Measurements from ENCODE around the gene PPP6R1.

The PPP6R1 gene, protein sequence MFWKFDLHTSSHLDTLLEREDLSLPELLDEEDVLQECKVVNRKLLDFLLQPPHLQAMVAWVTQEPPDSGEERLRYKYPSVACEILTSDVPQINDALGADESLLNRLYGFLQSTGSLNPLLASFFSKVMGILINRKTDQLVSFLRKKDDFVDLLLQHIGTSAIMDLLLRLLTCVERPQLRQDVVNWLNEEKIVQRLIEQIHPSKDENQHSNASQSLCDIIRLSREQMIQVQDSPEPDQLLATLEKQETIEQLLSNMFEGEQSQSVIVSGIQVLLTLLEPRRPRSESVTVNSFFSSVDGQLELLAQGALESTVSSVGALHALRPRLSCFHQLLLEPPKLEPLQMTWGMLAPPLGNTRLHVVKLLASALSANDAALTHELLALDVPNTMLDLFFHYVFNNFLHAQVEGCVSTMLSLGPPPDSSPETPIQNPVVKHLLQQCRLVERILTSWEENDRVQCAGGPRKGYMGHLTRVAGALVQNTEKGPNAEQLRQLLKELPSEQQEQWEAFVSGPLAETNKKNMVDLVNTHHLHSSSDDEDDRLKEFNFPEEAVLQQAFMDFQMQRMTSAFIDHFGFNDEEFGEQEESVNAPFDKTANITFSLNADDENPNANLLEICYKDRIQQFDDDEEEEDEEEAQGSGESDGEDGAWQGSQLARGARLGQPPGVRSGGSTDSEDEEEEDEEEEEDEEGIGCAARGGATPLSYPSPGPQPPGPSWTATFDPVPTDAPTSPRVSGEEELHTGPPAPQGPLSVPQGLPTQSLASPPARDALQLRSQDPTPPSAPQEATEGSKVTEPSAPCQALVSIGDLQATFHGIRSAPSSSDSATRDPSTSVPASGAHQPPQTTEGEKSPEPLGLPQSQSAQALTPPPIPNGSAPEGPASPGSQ

DNA sequence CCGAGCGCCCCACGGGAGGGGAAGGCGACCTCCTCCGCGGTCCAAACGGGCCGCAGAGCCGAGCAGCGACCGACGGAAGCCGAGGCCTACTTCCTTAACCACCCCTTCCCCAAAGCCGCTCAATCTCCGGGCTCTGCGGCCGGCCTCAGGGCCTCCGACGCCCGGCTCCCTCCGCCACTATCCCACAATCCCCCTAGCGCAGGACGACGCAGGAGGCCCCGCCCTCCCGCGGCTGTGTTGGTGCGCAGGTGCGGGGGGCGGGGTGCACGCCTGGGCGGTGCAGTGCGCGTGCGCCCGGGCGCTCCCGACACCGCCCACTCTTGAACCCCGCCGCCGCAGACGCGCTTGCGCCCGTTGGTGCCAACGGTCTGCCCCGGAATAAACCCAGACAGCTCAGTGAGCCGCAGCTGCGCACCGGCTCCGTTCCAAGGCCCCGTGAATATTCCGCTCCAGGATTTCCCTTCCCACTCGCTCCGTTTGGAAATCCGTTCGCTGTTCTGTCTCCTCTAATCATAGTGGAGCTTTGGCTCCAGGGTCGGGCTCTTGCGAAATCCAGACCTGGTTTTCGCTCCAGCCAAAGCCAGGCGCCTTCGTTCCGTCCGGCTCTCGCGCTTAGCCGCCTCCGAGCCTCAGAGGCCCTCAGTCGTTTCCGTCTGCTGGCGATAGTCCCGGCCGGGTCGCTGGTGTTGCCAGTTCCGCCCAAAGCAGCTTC is at the start of gene PPP6R1:
Gene PPP6R1, minus strand, starts transcription at position 190 of the 712 bp plus-strand sequence. CDS start 11,914 bp downstream, outside the sequence.
- DNase-seq: peak; percentile 97

GRCh38 chr19:55308281-55308680 is 49.5 kb upstream of the PPP6R1 start:
- DNase-seq: peak; percentile 1

DNA sequence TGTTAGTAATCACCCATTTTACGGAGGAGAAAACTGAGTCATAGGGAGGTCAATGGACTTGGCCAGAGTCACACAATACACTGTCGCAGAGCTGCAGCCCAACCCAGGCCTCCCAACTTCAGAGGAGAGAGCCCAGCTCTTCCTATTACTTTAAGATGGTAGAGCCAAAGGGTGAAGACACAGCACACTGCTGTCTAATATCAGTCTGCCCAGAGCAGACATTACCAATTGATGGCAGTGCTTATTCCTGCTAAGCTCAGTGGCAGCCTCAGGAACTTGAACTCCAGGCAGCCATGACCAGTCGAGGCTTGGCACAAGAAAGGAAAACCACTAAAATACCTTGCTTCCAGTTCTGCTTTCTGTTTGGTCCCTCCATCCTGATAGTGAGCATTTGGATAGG is 47.9 kb upstream of the PPP6R1 start:
- peak; percentile 10 for DNase-seq

GRCh38 chr19:55305983-55306562 is 47.3 kb upstream of the PPP6R1 start:
- peak; percentile 32 for DNase-seq

- peak; percentile 79 for DNase-seq
Measured at GRCh38 chr19:55305491-55305890, 46.7 kb upstream of the PPP6R1 start.

- DNase-seq: no peak
Measured at GRCh38 chr19:55304980-55305379, 46.2 kb upstream of the PPP6R1 start.

GRCh38 chr19:55304279-55304978 is 45.6 kb upstream of the PPP6R1 start:
- DNase-seq: peak; percentile 88

- DNase-seq: no peak
Measured at GRCh38 chr19:55303477-55303876, 44.7 kb upstream of the PPP6R1 start.

GRCh38 chr19:55302318-55302703 is 43.5 kb upstream of the PPP6R1 start:
- no peak for DNase-seq

GRCh38 chr19:55301459-55302317 is 42.9 kb upstream of the PPP6R1 start:
- peak; percentile 98 for DNase-seq

- DNase-seq: no peak
Measured at GRCh38 chr19:55300886-55301458, 42.2 kb upstream of the PPP6R1 start.

GRCh38 chr19:55299991-55300390 is 41.2 kb upstream of the PPP6R1 start:
- no peak for DNase-seq

- DNase-seq: no peak
Measured at GRCh38 chr19:55297267-55297666, 38.5 kb upstream of the PPP6R1 start.

GRCh38 chr19:55289117-55289796 is 30.4 kb upstream of the PPP6R1 start:
- DNase-seq: no peak

- DNase-seq: no peak
Measured at GRCh38 chr19:55287361-55288079, 28.7 kb upstream of the PPP6R1 start.

DNA sequence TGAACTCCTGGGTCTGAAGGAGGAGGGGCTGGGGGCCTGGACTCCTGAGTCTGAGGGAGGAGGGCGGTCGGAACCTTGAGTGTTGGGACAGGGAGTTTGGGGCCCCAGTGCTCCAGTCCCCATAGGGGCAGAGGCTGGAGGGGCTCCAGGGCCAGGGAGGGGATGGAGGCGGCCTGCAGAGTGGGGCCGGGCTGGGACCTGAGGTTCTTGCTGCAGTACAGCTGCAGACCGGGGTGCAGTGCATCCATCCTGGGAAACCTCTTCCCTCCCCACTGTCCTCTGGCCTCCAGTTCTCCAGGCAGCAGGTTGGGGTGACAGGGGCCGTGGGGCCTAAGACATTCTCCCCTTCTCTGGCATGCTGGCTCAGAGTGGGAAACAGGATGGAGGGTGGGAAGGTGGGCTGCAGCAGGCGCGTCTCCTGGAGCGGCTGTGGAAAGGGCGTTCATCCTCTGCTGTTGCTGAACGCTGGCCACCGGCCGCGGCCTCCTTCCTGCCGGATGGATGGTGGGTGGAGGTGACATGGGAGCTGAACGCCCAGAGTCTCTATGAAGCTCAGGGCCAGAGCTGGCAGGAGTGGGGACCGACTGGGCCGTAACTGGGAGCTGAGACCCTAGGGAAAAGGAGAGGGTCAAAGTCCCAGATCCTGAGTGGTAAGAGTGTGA is 26.5 kb upstream of the PPP6R1 start:
- no peak for DNase-seq

GRCh38 chr19:55284405-55285058 is 25.7 kb upstream of the PPP6R1 start:
- DNase-seq: no peak
